HepG2 (cell line): Measurements from ENCODE around the gene UBE2O. TPM values are rescaled to one million over a fixed set of nuclear protein-coding genes. Genes with fewer than 3 reads are reported as not detected.

Source experiments
- JDP2 ChIP-seq: sonication (generic); formaldehyde crosslinking; IDR thresholded peaks from 2 replicates; pipeline ENCODE4 v1.8.1; 2022; ENCODE audit warnings: missing genetic modification reagents, borderline replicate concordance
- polyA plus RNA-seq, 8 experiments: library from polyadenylated mRNA; depleted of rRNA in 3 of 8; stranded (reverse) in 7 of 8; unstranded in 1 of 8; fragments of >200 nt; fragmentation: Illumina TruSeq in 4 of 8; extraction: Trizol in 4 of 8; gene quantifications; 2 replicates each; pipeline versions ENCODE4 v1.2.1 to v1.2.3, GENCODE V29; 2011 to 2016; ENCODE audit warnings: low read depth in 4 of 8, missing spikeins in 1 of 8, mixed read lengths in 1 of 8; ENCODE audit not compliant: insufficient read depth in 1 of 8
- total RNA-seq, 5 experiments: library from RNA; depleted of rRNA; stranded (reverse); fragments of >200 nt; fragmentation: Illumina TruSeq; extraction: Trizol; gene quantifications; 2 replicates each; pipeline ENCODE4 v1.2.3, GENCODE V29; 2016; ENCODE audit warnings: low read depth in 1 of 5
- TF ChIP-seq, protein P1 (sequence below), 2 experiments: sonication (generic) in 1 of 2; formaldehyde crosslinking in 1 of 2; IDR thresholded peaks; 2 replicates each; pipeline versions ENCODE4 v1.6.1 to v1.9.0; 2014 to 2022; ENCODE audit warnings: antibody characterized with exemption in 1 of 2, borderline replicate concordance in 1 of 2, inconsistent platforms in 1 of 2, low read depth in 1 of 2, missing genetic modification reagents in 1 of 2
- TF ChIP-seq, protein P2 (sequence below): sonication (generic); formaldehyde crosslinking; IDR thresholded peaks from 2 replicates; pipeline ENCODE4 v1.4.0; 2020; ENCODE audit warnings: missing genetic modification reagents, mild to moderate bottlenecking, borderline replicate concordance
- TF ChIP-seq, protein P3 (sequence below): sonication (generic); formaldehyde crosslinking; IDR thresholded peaks from 2 replicates; pipeline ENCODE4 v1.5.0; 2020; ENCODE audit warnings: mild to moderate bottlenecking, missing genetic modification reagents, borderline replicate concordance
- TF ChIP-seq, protein P4 (sequence below), 2 experiments: sonication (generic) in 1 of 2; formaldehyde crosslinking in 1 of 2; IDR thresholded peaks; 2 replicates each; pipeline versions ENCODE4 v1.4.0 to v1.6.1; 2016 to 2020; ENCODE audit warnings: borderline replicate concordance in 1 of 2, low read depth in 1 of 2, mild to moderate bottlenecking in 1 of 2, missing genetic modification reagents in 1 of 2

UBE2O gene
- total and polyA plus RNA-seq, 2 of the 13 experiments (the other 11 are each of a cell fraction or from before 2014, with no cell fraction given), result 21.5 to 23.5 TPM

DNA sequence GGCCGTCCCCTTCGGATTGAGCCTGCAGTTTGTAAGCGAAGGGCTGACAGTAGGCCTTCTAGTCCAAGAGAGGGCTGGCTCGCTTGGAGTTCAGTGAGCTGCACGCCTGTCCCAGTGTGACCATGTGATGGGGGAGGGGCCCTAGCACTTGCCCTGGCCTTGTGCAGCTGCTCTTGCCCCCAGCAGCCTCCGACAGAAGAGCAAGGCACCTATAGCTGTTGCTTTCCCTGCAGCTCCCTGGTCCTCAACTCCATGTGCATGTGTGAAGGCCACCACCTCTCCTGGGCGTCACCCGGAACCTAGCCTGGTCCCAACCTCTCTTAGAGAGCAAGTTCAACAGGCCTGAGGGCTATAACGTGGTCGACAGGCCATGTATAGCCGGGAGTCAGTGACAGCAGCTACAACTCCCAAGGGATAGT lies 62.9 kb downstream of the UBE2O start (continued):
- TF ChIP-seq, protein P1, sequence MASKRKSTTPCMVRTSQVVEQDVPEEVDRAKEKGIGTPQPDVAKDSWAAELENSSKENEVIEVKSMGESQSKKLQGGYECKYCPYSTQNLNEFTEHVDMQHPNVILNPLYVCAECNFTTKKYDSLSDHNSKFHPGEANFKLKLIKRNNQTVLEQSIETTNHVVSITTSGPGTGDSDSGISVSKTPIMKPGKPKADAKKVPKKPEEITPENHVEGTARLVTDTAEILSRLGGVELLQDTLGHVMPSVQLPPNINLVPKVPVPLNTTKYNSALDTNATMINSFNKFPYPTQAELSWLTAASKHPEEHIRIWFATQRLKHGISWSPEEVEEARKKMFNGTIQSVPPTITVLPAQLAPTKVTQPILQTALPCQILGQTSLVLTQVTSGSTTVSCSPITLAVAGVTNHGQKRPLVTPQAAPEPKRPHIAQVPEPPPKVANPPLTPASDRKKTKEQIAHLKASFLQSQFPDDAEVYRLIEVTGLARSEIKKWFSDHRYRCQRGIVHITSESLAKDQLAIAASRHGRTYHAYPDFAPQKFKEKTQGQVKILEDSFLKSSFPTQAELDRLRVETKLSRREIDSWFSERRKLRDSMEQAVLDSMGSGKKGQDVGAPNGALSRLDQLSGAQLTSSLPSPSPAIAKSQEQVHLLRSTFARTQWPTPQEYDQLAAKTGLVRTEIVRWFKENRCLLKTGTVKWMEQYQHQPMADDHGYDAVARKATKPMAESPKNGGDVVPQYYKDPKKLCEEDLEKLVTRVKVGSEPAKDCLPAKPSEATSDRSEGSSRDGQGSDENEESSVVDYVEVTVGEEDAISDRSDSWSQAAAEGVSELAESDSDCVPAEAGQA (IDR thresholded peaks at IDR 0.05; ENCODE audit: low read depth), result no peak
- TF ChIP-seq, protein P1 (CRISPR knock-in tag; IDR thresholded peaks at IDR 0.05; ENCODE audit: borderline replicate concordance), result no peak
- TF ChIP-seq, protein P2, sequence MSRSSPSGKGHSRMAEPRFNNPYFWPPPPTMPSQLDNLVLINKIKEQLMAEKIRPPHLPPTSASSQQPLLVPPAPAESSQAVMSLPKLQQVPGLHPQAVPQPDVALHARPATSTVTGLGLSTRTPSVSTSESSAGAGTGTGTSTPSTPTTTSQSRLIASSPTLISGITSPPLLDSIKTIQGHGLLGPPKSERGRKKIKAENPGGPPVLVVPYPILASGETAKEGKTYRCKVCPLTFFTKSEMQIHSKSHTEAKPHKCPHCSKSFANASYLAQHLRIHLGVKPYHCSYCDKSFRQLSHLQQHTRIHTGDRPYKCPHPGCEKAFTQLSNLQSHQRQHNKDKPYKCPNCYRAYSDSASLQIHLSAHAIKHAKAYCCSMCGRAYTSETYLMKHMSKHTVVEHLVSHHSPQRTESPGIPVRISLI, result 0 out of 2 replicates have a peak, but pooled peaks have one; percentile 6
- TF ChIP-seq, protein P3, sequence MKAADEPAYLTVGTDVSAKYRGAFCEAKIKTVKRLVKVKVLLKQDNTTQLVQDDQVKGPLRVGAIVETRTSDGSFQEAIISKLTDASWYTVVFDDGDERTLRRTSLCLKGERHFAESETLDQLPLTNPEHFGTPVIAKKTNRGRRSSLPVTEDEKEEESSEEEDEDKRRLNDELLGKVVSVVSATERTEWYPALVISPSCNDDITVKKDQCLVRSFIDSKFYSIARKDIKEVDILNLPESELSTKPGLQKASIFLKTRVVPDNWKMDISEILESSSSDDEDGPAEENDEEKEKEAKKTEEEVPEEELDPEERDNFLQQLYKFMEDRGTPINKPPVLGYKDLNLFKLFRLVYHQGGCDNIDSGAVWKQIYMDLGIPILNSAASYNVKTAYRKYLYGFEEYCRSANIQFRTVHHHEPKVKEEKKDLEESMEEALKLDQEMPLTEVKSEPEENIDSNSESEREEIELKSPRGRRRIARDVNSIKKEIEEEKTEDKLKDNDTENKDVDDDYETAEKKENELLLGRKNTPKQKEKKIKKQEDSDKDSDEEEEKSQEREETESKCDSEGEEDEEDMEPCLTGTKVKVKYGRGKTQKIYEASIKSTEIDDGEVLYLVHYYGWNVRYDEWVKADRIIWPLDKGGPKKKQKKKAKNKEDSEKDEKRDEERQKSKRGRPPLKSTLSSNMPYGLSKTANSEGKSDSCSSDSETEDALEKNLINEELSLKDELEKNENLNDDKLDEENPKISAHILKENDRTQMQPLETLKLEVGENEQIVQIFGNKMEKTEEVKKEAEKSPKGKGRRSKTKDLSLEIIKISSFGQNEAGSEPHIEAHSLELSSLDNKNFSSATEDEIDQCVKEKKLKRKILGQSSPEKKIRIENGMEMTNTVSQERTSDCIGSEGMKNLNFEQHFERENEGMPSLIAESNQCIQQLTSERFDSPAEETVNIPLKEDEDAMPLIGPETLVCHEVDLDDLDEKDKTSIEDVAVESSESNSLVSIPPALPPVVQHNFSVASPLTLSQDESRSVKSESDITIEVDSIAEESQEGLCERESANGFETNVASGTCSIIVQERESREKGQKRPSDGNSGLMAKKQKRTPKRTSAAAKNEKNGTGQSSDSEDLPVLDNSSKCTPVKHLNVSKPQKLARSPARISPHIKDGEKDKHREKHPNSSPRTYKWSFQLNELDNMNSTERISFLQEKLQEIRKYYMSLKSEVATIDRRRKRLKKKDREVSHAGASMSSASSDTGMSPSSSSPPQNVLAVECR (CRISPR knock-in tag), result no peak
- TF ChIP-seq, protein P4, sequence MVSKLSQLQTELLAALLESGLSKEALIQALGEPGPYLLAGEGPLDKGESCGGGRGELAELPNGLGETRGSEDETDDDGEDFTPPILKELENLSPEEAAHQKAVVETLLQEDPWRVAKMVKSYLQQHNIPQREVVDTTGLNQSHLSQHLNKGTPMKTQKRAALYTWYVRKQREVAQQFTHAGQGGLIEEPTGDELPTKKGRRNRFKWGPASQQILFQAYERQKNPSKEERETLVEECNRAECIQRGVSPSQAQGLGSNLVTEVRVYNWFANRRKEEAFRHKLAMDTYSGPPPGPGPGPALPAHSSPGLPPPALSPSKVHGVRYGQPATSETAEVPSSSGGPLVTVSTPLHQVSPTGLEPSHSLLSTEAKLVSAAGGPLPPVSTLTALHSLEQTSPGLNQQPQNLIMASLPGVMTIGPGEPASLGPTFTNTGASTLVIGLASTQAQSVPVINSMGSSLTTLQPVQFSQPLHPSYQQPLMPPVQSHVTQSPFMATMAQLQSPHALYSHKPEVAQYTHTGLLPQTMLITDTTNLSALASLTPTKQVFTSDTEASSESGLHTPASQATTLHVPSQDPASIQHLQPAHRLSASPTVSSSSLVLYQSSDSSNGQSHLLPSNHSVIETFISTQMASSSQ (IDR thresholded peaks at IDR 0.05; ENCODE audit: low read depth), result no peak
- TF ChIP-seq, protein P4 (CRISPR knock-in tag; IDR thresholded peaks at IDR 0.05; ENCODE audit: borderline replicate concordance), result no peak
- TF ChIP-seq JDP2, result no peak
